ENCODE measurements around the gene ELFN2. TPM values are rescaled to one million over a fixed set of nuclear protein-coding genes. Genes with fewer than 3 reads are reported as not detected.
A peak's percentile ranks its signal among the peaks of the same experiment; 100 is the strongest.

Gene ELFN2
- polyA plus RNA-seq, 3 donors: 0.01 TPM; not detected in 2

DNA sequence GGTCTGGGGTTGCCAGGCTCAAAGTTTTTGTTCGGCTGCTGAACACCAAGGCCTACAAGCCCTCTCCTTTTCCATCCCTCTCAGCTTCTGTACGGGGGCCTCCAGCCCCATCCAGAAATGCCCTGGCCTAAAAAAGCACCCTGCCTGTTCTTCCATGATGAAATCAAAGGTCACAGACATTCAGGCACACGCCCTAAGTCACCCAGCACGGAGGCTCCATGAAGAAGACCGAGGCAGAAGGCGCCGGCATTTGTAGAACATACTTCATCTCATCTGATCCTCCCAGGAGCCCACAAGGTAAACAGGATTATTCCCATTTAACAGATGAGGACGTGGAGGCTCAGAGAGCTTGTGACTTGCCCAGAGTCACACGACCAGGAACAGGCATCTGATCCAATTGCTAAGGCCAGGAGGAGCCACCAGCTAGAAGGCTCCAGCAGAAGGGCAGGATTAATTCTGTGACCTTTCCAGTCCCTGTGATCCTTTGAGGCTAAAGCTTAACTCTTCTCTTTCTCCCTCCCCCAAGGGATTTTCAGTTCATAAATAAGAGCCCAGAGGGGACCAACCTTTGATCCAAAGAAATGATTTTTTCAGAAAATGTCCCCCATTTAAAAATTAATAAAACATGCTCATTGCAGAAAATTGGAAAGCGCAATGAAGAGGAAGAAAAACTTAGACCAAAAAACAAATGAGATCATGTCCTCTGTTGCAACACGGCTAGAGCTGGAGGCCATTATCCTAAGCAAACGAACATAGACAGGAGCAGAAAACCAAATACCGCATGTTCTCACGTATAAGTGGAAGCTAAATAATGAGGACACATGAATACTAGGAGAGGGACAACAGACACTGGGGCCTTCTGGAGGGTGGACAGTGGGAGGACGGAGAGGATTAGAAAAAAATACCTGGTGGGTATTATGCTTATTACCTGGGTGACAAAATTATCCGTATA, 106.3 kb downstream of the ELFN2 start:
- peak in 1 of 3 donors; percentile 42 for DNase-seq
- peak overlapping the region; percentile 25 for H3K4me2 ChIP-seq (replicated peaks; ENCODE audit: extremely low read depth, low read length, poor library complexity, severe bottlenecking)
- 65% methylated on average over 10 of the region's 16 CpGs for WGBS (ENCODE audit: insufficient coverage)

DNA sequence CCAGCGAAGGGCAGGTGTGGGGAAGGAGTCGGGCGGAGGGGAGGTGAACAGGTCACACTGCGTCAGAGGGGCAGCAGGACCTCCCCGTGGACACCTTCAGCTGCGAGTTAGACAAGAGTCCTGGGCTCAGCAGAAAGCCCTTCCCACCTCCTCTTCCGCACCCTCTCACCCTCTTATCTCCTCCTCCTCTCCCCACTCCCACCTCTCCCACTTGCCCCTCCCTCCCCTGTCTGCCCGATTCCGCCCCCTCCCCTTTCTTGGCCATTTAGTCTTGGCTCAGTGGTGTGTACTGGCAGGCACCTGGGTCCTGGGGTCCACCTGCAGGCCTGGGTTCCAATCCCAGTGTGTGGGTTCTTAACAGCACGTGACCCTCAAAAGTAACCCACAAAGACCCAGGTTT, 107.8 kb downstream of the ELFN2 start:
- no peak overlapping the region for H2AFZ ChIP-seq (ENCODE audit: insufficient read depth, low read depth, low read length, poor library complexity, severe bottlenecking)
- peaks cover 5 to 7% of the 10 kb centered on the region in 2 donors for H3K36me3 Mint-ChIP-seq
- H3K79me2 ChIP-seq (ENCODE audit: insufficient read depth, low read length): no peaks in the 10 kb centered on the region
- no peaks in the 10 kb centered on the region for H3K9me3 ChIP-seq (replicated peaks in 1 of 2; ENCODE audit: control insufficient read depth in 1 of 2, insufficient read depth in 1 of 2, low read length in 2 of 2)
- TF ChIP-seq, protein P1, sequence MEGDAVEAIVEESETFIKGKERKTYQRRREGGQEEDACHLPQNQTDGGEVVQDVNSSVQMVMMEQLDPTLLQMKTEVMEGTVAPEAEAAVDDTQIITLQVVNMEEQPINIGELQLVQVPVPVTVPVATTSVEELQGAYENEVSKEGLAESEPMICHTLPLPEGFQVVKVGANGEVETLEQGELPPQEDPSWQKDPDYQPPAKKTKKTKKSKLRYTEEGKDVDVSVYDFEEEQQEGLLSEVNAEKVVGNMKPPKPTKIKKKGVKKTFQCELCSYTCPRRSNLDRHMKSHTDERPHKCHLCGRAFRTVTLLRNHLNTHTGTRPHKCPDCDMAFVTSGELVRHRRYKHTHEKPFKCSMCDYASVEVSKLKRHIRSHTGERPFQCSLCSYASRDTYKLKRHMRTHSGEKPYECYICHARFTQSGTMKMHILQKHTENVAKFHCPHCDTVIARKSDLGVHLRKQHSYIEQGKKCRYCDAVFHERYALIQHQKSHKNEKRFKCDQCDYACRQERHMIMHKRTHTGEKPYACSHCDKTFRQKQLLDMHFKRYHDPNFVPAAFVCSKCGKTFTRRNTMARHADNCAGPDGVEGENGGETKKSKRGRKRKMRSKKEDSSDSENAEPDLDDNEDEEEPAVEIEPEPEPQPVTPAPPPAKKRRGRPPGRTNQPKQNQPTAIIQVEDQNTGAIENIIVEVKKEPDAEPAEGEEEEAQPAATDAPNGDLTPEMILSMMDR (IDR thresholded peaks at IDR 0.05): no peak
- WGBS (ENCODE audit: insufficient coverage): 91% methylated on average over 8 of the region's 10 CpGs
- no peak overlapping the region for H3K27ac Mint-ChIP-seq
- no peak overlapping the region for H3K4me2 ChIP-seq (replicated peaks; ENCODE audit: extremely low read depth, low read length, poor library complexity, severe bottlenecking)
- peaks cover 36% of the 10 kb centered on the region for H3K4me1 Mint-ChIP-seq
- peaks cover 0 to 7% of the 10 kb centered on the region in 2 donors for H3K36me3 ChIP-seq (replicated peaks in 1 of 2; ENCODE audit: control insufficient read depth in 1 of 2, insufficient read depth in 2 of 2, low read length in 2 of 2)
- H3K27me3 ChIP-seq (ENCODE audit: control insufficient read depth in 2 of 2, insufficient read depth in 2 of 2, low read length in 2 of 2): peaks cover 11 to 23% of the 10 kb centered on the region in 2 donors
- H3K4me1 ChIP-seq (ENCODE audit: control insufficient read depth in 1 of 2, insufficient read depth in 2 of 2, low read length in 2 of 2): peaks cover 33 to 43% of the 10 kb centered on the region in 2 donors
- no peak overlapping the region for H3K9ac ChIP-seq (ENCODE audit: insufficient read depth, low read length, poor library complexity, severe bottlenecking)
- H3K4me3 Mint-ChIP-seq: no peak overlapping the region
- intact Hi-C loops (cut with micrococcal nuclease): no loop called here
- H3K4me3 ChIP-seq (replicated peaks in 1 of 3; ENCODE audit: low read depth in 2 of 3, low read length in 3 of 3): no peak overlapping the region
- H4K20me1 ChIP-seq (ENCODE audit: insufficient read depth, low read length): peaks cover 11% of the 10 kb centered on the region
- peaks cover 22 to 32% (median 26%) of the 10 kb centered on the region in 3 donors for H3K27me3 Mint-ChIP-seq (ENCODE audit: low read depth in 3 of 3)
- H3K27ac ChIP-seq (ENCODE audit: low read depth in 1 of 2, low read length in 2 of 2): no peak overlapping the region
- peaks cover 0 to 5% (median 2%) of the 10 kb centered on the region in 7 donors for H3K9me3 Mint-ChIP-seq
- no peak for DNase-seq

More for the DNA sequence above, 106.3 kb downstream of the ELFN2 start:
- Histone ChIP-seq H3K9ac (ENCODE audit: insufficient read depth, low read length, poor library complexity, severe bottlenecking) (no peak overlapping the region), H3K27ac (ENCODE audit: low read depth in 1 of 2, low read length in 2 of 2) (no peak overlapping the region), H3K4me1 (ENCODE audit: control insufficient read depth in 1 of 2, insufficient read depth in 2 of 2, low read length in 2 of 2) (peaks cover 22 to 30% of the 10 kb centered on the region in 2 donors), H3K79me2 (ENCODE audit: insufficient read depth, low read length) (no peaks in the 10 kb centered on the region), H3K4me3 (replicated peaks in 1 of 3; ENCODE audit: low read depth in 2 of 3, low read length in 3 of 3) (no peak overlapping the region), H2AFZ (ENCODE audit: insufficient read depth, low read depth, low read length, poor library complexity, severe bottlenecking) (peak overlapping the region; percentile 38), H3K36me3 (replicated peaks in 1 of 2; ENCODE audit: control insufficient read depth in 1 of 2, insufficient read depth in 2 of 2, low read length in 2 of 2) (no peaks in the 10 kb centered on the region), H3K27me3 (ENCODE audit: control insufficient read depth in 2 of 2, insufficient read depth in 2 of 2, low read length in 2 of 2) (peaks cover 17 to 38% of the 10 kb centered on the region in 2 donors), H4K20me1 (ENCODE audit: insufficient read depth, low read length) (no peaks in the 10 kb centered on the region), H3K9me3 (replicated peaks in 1 of 2; ENCODE audit: control insufficient read depth in 1 of 2, insufficient read depth in 1 of 2, low read length in 2 of 2) (peaks cover 0 to 5% of the 10 kb centered on the region in 2 donors)
- Mint-ChIP-seq H3K4me1 (peaks cover 24% of the 10 kb centered on the region), H3K4me3 (peak overlapping the region in 1 of 2 donors; percentile 60), H3K36me3 (peaks cover 0 to 3% of the 10 kb centered on the region in 2 donors), H3K9me3 (peaks cover 0 to 11% (median 2%) of the 10 kb centered on the region in 7 donors), H3K27me3 (ENCODE audit: low read depth in 3 of 3) (peaks cover 37 to 46% (median 41%) of the 10 kb centered on the region in 3 donors), H3K27ac (peak overlapping the region in 4 of 7 donors; percentile 10 to 63 (median 20))
- intact Hi-C loops (cut with micrococcal nuclease): no loop called here
- TF ChIP-seq, protein P1 (IDR thresholded peaks at IDR 0.05): no peak
